CD4-positive, alpha-beta T cell treated with Interferon gamma for 1 hour (primary cell): ENCODE results near the gene RNU6-1.

Experiments
- DNase-seq: peaks from one replicate; pipeline ENCODE4 v3.0.0-alpha.2; 2020

The RNU6-1 gene

DNA sequence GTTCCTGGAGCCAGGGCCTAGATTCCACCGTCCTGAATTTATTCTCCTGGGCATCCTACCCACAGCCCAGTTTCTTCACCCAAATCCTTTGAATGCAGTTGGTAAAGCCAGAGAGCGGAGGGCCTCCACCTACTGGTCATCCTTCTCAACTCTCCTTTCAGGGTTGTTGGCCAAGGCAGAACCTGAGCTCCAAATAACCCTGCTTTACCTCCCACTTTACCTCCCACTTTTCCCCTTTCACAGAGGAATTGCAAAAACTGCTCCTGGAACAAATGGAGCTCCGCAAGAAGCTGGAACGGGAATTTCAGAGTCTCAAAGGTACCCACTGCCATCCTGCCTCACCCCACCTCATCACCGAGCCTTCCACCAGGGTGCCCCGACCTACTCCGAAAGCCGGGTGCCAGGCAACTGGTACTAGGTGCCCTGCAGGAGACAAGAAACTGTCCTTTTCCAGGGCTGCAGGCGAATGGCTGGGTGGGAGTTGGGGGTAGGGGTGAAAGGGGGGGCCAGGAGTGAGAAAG, 7.8 kb downstream of the RNU6-1 start:
- no peak for DNase-seq

DNA sequence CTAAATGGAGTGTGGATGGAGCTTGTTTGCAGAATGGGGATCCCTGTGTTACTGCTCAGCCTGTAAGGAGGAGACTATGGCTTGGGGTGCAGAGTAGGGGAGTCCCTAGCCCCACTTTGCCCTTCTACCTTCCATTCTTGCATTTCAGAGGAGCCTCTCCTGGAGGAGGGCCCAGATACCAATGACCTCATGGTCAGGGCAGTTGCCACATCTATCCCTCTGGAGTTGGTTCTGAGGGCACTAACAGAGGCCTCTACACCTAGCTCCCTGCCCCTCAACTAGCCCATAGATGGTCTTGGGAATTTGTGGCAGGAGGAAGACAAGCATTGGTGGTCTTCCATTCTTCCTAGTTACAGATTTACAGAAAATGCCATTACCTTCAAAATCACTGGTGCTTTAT, 8.5 kb downstream of the RNU6-1 start:
- DNase-seq, result no peak

DNA sequence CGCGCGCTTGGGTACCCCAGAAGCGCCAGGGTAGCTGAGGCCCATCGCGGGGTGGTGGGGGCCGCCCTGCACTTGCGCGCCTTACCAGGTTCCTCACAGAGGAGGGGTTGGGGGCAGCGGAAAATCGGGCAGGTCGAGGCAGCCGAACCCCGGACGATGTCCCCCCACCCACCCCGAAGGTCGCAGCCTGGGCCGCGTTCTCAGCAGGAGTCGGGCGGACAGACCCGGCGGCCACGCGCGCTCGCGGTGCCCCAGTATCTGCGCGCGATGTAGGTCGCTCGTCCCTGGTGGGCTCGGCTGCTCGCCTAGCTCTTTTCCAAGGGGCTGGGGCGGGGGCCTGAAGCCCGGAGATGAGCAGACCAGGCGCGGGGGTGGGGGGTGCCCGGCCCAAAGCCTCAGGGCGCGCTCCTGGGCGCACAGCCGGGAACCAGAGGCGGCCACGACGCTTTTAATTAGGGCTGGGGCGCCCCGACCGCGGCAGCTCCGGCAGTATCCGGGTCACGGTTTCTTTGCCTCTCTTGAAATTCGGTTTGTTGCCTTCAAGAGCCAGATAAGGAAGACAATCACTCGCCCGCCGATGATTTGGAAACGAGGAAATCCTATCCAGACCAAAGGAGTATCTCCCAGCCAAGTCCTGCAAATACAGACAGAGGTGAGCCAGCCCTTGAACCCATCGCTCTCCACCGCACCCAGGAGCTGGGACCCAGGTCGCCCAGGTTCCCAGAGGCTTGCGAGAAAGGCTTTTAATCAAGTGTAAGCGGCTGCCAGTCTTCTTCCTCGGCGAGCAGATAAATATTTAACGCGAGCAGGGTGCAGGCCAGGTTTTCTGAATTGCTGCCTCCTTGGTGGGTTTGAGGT, 10.0 kb downstream of the RNU6-1 start:
- DNase-seq, result no peak

DNA sequence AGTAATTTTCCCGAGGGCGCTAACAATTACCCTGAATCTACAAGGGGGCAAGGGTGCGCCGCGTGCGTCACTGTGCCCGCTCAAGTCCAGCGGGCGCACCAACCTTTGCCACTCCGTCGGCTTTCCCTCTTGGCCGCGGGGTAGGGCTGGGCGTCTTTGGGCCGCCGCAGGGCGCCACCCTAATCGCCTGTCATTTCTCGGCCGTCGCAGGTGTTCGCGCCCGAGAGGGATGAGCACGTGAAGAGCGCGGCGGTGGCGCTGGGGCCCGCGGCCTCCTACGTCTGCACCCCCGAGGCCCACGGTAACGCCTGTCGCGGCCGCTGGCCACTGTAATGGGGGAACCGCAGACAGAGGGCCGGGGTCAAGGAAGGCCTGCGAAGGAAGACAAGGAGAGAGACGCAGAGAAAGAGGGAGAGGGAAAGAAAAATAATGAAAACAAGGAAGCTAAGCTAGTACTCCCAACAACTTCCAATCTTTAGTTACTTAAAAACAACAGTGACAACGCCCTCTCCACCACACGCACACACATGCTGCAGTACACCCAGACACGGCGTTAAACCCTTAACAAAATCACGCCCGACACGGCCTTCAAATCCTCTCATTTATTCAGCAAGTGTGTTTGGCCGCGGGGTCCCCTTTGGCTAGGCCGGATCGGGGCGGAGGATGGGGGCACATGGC, 10.7 kb downstream of the RNU6-1 start:
- no peak for DNase-seq

DNA sequence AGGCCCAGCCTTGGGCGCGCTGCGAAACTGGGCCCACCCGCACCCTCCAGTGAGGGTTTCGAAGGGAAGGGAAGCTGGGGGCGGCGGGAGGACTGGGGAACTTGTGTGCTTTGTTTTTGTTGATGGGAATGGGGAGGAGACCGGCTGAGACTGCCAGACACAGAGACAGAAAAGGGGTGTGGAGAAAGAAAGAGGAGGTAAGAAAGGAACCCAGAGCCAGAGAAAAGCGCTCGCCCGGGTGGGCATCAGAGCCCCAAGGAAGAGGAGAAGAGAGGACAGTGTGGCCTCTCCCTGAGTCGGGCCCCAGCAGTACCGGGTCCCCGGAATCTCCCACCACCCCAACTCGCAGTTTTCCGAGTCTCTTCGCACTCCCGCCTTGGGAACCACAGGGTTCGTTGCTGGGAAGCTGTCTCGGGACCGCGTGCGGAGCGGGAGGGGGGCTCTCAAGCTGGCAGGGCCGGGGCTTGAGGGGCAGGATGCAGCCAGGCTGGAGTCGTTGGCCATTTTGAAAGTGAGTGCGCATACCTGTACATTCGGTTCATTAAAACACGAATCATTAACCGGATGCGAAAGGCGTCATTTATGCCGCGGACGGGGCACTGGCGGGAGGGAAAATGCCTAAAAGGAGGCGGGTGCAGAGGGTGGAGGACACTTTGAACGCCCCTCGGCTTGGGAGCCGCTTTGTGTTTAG, 11.4 kb downstream of the RNU6-1 start:
- no peak for DNase-seq

DNA sequence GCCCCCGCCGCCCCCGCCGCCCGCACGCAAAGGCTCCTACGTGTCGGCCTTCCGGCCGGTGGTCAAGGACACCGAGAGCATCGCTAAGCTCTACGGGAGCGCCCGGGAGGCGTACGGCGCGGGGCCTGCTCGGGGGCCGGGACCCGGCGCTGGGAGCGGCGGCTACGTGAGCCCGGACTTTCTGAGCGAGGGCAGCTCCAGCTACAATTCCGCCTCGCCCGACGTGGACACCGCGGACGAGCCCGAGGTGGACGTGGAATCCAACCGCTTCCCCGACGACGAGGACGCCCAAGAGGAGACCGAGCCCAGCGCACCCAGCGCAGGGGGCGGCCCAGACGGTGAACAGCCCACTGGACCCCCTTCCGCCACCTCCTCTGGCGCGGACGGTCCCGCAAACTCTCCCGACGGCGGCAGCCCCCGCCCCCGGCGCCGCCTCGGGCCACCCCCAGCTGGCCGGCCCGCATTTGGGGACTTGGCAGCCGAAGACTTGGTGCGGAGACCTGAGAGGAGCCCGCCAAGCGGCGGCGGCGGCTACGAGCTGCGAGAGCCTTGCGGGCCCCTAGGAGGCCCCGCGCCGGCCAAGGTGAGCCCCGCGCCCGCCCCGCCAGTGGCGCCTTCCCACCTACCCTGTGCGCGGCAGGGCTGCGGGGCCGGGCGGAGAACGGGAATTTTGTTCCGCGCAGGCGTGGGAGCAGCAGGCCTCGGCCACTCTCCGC, 12.1 kb downstream of the RNU6-1 start:
- DNase-seq, result no peak

DNA sequence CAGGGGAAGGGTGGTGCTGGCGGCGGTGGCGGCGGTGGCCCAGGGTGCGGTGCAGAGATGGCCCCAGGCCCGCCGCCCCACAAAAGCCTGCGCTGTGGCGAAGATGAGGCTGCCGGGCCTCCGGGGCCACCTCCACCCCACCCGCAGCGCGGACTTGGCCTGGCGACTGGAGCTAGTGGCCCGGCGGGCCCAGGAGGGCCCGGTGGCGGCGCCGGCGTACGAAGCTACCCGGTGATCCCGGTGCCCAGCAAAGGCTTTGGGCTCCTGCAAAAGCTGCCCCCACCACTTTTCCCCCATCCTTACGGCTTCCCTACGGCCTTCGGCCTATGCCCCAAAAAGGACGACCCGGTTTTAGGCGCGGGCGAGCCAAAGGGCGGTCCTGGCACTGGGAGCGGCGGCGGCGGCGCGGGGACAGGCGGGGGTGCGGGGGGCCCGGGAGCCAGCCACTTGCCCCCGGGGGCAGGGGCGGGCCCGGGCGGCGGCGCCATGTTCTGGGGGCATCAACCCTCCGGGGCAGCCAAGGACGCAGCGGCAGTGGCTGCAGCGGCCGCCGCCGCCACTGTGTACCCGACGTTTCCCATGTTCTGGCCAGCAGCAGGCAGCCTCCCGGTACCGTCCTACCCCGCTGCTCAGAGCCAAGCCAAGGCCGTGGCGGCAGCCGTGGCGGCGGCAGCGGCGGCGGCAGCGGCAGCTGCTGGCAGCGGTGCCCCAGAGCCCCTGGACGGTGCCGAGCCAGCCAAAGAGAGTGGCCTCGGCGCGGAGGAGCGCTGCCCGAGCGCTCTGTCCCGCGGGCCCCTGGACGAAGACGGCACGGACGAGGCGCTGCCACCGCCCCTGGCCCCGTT, 12.9 kb downstream of the RNU6-1 start:
- DNase-seq, result no peak

DNA sequence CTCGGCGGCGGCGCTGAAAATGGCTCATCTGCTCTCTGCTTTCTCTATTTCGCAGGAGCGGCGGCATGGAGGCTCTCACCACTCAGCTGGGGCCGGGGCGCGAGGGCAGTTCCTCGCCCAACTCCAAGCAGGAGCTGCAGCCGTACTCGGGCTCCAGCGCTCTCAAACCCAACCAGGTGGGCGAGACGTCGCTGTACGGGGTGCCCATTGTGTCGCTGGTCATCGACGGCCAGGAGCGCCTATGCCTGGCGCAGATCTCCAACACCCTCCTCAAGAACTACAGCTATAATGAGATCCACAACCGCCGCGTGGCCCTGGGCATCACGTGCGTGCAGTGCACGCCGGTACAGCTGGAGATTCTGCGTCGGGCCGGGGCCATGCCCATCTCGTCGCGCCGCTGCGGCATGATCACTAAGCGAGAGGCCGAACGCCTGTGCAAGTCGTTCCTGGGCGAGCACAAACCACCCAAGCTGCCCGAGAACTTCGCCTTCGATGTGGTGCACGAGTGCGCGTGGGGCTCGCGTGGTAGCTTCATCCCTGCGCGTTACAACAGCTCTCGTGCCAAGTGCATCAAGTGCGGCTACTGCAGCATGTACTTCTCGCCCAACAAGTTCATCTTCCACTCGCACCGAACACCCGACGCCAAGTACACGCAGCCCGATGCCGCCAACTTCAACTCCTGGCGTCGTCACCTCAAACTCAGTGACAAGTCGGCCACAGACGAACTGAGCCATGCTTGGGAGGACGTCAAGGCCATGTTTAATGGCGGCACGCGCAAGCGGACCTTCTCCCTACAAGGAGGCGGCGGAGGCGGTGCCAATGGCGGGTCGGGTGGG, 13.7 kb downstream of the RNU6-1 start:
- DNase-seq, result no peak

DNA sequence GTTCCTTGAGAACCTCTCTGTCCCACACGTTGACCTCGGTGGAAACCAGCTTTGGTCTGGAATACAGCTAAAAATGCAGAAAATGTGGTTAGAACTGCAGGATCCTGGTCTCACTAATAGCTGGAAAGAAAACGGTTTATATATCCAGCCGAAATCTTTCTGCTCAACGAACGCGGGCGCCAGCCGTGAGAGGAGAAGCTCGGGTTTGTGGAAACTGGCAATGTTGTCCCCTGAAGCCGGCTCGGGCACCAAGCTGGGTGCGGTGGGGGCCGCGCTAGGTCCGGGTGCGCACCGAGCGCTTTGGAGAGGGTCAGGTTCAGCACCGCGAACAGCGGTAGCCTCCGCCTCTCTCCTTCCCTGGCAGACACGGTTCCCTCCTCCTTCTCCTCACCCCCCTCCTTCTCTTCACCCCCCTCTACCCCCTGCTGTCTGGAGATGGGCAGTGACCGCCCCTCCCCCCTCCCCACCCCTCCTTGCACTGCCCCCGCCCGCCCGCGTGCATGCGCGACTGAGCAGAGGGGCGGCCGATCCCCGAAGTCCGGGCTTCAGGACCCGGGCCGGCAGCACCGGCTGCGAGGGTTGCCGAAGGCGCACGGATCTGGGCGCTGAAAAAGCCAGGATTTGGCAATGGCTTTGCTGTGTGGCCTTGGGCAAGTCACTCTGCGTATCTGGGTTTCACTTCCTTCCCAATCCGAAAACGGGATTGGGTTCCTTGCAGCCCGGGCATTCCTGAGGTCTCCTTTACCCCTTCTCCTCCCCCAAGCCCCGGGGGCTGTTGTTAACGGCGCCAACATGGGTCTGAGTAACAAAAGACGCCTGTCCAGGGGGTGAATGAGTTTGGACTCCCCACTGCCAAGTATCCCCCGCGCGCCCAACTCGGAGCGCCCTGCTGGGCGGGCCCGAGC, 14.6 kb downstream of the RNU6-1 start, which contains the start of gene SKOR1:
SKOR1 (plus strand) TSS at position 534 of the 905 bp plus-strand sequence; CDS start at position 628, 94 bp downstream.
- no peak for DNase-seq

DNA sequence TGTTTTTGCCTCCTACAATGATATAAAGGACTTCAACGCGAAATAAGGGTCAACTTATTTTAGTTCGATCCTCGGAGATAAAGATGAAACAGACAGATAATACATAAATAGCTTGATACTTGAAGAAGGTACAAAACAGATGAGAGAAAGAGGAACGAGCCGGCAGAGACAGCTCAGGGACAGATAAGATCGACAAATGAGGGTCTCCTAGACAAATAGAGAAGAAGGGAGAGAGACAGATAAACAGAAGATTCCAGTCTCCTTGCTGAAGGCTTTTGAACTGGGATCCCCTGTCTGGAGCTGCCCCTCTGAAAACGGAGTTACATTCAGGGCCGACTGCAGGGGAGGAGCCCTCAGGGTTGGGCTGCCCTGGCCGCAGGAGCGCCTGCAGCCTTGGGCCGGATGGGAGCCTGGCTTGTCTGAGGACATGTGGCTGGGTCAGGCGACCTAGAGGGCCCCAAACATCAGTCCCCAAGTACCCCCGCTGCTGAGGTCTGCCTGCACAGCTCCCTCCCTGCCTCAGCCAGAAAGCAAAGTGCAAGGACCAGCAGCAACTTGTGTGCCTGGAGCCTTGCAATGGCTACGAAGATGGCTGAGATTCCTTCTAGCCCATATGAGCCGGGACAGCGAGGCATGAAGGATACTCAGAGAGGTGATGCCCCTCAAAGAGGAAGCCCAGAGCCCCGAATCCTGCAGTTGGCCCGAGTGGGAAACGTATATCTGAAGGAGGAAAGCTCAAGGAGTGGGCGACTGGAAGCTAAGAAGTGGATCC, 15.5 kb downstream of the RNU6-1 start:
- DNase-seq, result no peak

DNA sequence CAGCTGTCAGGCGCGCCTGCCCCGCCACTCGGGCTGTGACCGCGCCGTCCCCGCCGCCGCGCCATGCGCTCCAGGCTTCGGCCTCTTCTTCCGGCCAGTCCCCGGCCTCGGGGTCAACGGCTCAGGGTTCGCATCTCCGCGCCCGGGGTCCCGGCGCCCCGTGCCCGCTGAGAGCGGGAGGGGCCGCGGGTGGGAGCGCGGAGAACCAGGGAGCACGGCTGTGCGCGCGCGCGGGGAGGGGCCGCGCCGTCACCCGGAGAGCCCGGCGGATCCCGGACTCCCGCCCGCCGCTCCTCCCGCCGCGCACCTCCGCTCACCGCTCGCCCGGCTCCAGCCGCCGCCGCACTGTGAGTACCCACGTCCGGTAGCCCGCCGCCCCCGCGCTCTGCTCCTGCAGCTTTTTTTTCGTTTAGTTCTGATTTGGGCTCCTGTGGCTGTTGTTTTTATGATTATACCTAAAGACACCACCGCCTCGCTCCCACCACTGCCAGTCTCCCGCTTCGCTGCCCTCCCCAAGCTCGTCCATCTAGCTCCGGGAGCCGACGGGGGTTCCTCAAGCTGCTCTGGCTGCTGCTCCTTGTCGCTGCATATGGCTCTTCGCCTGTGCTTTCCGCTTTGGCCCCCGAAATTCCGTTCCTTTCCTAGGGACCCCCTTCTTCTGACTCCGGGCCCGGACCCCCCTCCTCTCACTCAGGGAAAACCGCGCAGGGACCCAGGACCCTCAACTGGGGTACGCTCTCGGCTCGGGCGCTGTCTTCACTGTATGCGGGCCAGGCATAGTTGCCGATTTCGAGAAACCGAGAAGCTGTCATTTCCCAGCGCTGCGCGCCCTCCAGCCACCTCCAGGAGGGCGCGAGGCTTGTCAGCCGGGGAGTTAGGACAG, 16.3 kb downstream of the RNU6-1 start:
- DNase-seq, result no peak

DNA sequence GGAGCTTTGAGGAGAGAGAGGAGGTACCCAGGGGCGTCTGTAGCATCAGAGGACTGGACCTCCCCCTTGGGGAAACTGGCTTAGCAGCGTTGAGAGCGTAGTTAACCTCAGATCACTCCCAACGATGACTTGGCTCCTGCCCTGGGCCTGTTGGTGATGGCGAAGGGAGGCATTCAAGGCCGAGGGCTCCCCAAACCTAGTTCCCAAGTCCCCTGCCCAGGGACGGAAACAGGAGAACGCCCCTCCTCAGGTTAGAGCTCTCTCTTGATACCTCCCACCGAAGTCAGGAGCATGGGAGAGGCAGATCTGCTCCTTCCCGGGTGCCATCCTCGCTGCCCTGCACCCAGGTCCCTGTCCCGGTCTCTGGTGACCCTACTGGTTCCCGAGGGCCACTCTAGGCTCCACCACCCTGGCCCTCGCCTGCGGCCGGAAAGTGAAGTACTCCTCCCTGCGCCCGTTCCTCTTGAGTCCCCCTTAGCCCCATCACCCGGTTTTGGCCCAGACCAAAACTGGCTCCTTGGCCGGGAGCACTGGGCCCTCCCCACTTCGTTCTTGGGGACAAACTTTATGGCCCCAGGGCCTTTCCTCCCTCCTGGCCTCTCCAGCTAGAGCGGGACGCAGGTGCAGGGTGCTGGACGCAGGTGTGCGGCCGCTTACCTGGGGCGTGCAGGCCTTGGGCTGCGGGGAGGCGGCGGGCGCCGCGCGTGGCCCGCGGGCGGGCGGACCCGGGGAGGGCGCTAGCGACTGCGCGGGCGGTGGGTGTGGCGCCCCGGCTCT, 17.1 kb downstream of the RNU6-1 start:
- DNase-seq, result no peak

DNA sequence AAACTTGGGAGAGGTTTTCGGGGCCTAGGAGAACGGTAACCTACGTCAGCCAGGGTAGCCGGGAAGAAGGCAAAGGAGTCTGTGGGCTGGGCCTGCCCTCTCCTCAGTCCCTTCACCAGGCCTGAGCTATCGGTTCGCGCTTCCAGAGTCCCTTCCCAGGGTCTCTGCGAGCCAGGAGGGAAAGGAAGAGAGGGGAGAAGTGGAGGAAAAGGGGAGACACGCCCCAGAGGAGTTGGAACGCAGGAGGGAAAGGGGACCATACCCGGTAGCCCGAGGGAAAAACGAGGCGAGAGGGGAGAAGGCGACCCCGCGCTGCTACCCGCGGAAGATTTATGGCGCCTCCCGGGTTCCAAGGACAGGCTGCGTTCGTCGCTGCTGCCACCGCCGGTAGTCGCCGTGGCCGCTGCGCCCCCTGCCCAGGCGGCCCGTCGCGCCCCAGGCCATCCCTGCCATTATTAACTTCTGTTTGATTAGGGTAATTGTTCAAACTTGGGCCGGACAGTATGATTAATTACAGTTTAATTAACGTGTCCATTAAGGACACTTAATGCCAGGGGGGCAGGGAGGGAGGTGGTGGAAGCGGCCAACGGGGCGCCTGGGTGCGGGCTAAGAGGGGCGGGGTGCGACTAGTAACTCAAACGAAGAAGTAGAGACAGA, 17.9 kb downstream of the RNU6-1 start:
- DNase-seq, result no peak

DNA sequence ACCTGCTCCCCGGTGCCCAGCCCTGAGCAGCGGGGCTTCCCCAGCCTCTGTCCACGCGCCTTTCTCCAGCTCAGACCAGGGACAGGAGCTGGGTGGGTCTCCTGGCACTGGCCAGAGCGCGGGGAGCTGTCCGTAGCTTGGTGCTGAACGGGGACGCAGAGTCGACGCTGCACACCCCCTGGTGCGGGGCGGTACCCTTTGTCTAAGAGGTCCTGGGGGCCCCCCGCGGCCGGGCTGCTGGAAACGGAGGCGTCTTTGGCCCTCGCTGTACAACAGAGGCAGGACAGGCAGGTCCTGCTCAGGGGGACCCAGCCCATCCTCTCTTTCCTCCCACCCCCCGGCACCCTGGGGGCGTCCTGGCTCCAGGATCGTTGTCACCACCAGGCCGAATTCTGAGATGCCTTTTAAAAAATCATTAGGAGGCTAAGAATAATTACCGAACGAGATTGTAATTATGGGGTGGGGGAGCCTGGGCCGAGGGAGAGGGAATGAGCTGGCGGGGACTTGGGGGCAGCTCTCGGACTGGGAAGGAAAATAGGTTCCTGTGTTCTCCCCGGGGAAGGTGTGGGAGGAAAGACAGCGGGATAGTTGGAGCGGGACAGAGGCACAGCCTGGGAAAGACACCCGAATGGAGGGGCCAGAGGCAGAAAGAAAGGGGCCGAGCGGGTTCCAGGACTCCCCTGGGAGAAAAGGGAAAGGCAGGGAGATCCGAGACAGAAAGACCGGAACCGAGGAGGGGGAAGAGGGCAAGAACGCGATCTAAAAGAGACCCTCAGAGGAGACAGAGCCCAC, 18.7 kb downstream of the RNU6-1 start:
- DNase-seq, result no peak

DNA sequence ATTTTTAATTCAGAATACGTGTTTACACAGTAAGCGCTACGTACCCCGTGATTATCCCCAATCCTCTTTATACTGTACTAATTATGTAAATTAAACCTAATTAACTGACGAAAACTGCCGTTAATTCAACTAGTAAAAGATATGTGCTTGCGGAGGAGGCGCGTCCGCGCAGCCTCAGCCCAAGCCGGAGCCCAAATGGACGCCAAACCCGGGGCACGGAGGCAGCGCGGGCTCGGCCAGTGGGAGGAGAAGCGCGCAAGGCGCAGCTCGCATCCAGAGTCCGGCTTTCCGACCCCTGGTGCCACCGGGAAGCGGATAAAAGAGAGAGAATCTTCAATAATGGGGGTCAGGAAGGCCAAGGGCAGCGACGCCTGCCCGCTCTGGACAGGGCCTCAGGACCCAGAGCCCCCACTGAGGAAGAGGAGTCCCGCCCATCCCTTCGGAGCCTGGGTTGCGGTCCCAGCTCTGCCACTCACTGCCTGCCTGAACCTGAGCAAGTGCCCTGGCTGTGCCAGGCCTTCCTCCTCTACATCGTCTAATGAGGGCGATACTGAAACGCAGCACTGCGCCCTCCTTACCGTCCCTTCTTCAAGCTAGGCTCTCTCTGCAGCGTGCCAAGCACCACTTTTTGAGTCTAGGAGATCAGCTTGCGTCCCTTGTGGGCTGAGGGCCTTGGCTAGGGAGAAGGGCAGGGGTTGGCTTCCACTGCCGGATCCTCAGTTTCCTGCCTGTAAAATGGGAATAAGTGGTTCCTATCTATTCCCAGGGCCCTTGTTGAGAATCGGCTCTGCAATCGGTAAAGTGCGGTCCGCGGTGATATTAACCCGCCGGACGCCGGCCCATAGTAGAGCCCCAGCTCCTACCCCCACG, 19.5 kb downstream of the RNU6-1 start:
- DNase-seq, result no peak
